HG03520 (cell line): Measurements from ENCODE around the gene HTR4.

Source experiments
- ATAC-seq: cut with Tn5 transposase; IDR thresholded peaks from one replicate; pipeline ENCODE4 v1.9.1; 2021; ENCODE audit warnings: mild to moderate bottlenecking, moderate library complexity; ENCODE audit not compliant: unreplicated experiment

HTR4 gene

GRCh38 chr5:148443998-148444397, 210.3 kb downstream of the HTR4 start:
- ATAC-seq = peak; percentile 89

GRCh38 chr5:148443241-148443640, 211.1 kb downstream of the HTR4 start:
- no peak for ATAC-seq

GRCh38 chr5:148438933-148439332, 215.4 kb downstream of the HTR4 start:
- ATAC-seq = no peak

- no peak for ATAC-seq
These were observed 217.1 kb downstream of the HTR4 start for GRCh38 chr5:148437249-148437648.

GRCh38 chr5:148436029-148436428, 218.3 kb downstream of the HTR4 start:
- no peak for ATAC-seq

GRCh38 chr5:148433826-148434225, 220.5 kb downstream of the HTR4 start:
- no peak for ATAC-seq
